ENCODE results near the gene APOBEC3H. TPM values are rescaled to one million over a fixed set of nuclear protein-coding genes. Genes with fewer than 3 reads are reported as not detected.
A peak's percentile ranks its signal among the peaks of the same experiment; 100 is the strongest.

The APOBEC3H gene
- polyA plus RNA-seq, 5 donors, result 0.23 to 0.33 (median 0.26) TPM; not detected in 2

DNA sequence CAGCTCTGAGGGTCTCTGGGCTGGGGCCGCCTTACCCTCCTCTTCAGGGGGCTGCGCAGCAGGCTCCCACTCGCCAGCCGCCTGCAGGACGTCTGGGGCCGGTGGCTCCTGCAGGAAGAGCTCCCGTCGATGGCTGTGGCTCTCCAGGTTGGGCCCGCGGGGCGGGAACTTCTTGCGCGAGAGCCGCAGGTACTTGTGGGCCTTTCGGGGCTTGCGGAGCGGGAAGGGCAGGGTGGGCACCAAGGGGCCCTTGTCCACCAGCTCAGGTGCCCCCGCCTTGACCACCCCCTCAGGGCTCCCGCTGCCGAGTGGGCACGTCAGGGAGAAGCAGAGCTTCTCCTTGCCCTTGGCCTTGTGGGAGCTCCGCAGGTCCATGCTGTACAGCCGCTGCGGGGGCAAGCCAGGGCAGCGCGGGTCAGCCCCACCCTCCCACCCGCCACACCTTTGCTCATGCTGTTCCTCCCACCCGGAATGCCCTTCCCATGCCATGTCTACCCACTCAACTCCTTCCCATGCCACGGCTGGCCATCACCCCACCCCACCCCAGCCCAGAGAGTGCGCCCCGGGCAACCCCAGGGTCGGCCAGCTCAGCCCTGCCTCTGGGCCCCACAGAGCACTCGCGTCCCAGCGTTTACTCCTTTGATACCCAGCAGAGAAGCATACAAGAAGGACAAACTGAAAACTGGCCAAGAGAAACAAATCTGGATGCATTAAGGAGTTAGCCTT, 37.5 kb downstream of the APOBEC3H start:
- DNase-seq, result no peak

DNA sequence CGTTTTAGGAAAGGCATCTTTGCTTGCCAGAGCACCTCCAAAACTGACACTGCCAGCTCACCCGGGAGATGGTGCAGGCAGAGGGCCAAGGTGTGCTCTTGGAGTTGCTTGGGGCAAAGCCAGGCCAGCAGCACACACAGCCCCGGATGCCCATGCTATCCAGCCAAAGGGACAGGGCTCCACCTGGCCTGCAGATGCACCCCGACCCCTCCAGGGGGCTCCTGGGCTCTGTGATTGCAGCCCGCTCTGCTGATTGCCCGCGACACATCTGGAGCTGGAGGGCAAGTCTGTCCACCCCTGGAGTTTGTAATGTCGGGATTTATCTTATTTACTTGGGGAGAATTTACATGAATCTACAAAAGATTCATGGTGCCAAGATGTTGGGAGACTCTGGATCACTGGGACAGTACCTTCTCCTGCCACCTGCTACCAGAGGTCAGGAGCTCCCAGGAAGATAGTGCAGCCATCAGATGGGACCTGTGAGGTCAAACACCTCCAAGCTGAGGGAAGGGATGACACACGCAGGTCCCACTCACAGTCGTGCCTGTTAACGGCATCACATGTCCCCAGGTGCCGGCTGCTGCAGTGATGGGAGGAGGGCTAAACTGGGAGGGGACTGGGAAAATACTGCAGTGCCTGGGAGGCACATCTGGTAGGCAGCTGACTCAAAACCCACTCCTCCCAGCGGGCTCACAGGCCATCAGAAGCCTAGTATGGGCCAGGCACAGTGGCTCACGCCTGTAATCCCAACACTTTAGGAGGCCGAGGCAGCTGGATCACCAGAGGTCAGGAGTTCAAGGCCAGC, 38.2 kb downstream of the APOBEC3H start:
- DNase-seq, result no peak

DNA sequence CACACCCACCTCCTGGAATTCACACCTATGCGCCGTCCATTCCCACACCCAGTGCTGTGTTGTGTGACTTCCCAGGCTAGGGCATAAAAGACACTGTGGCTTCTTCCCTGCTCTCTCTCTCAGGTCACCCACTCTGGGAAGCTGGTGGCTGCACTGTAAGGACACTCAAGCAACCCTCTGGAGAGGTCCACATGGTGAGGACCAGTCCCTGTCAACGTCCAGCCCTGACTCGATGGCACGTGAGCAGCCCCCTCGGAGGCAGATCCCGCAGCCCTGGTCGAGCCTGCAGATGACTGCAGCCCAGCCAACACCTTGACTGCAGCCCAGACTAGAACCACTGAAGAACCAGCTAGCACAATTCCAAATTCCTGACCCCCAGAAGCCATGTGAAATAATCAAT, 39.3 kb downstream of the APOBEC3H start:
- DNase-seq, result no peak

DNA sequence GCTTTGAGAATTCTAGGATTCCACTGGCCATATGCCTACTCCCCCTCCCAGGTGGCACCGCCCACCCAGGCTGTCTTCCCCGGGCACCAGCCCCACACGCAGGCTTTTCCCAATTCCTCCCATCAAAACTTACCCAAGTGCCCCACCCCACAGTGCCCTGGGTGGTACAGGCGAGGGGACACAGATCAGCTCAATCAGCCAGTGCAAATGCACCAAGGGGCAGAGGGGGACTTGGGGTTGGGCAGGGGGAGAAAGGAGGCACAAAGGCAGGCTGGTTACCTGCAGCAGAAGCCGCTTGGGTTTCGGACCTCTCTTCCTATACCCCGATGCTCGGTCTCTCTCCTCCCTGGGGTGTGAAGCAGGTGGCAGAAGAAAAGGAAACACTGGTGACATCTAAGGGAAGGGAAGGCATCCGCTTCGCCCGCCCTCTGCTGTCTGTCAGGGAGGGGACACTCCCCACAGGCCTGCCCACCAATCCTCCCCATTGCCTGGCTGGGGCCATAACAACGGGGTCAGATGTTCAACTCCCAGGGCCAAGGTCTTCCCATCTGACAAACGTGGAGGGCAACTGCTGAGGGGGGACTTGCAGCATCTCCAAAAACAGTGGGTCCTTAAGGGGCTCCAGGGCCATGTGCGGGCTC, 41.4 kb downstream of the APOBEC3H start:
- no peak for DNase-seq

DNA sequence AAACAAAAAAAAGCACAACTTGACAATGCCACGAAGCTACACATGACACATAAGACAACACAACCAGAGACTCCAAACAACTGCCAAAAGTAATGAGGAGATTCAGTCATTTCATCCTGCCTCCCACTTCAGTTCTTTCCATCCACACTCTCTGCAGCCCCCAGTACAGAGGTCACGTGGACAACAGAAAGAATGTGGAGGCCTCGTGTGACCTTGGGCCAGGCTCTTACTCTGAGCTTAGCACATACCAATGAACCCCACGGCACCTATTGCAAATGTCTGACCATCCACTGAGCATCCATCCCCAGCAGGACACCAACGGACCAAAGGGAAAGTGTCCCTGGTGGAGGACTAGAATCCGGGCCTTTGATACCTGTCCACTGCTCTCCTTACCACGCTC, 42.9 kb downstream of the APOBEC3H start:
- DNase-seq, result no peak

DNA sequence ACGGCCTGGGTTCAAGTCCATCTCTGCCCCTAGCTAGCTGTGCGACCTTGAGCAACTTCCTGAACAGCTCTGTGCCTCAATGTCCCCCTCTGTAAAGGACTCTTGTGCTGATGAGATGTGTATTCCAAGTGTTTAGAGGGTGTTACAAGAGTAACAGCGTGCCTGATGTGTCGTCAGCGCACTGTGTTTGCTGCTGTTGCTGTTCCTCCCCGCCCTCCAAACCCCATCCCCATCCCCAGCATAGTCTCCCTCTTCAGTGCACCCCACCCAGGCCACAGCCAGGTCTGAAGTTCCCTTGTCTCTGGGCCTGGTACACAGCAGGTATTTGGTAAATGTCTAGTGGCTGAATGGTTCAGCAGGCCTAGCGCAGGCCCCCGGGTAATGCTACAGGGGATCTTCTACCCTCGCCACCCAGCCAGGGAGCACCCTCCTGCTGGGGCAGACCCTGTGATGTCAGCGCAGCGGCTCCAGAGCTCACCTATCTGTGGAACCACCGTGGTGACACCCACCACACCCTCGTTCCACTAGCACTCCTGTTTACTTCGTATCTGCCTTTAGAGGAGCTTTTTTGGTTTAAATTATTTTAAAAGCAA, 45.1 kb downstream of the APOBEC3H start:
- no peak for DNase-seq

DNA sequence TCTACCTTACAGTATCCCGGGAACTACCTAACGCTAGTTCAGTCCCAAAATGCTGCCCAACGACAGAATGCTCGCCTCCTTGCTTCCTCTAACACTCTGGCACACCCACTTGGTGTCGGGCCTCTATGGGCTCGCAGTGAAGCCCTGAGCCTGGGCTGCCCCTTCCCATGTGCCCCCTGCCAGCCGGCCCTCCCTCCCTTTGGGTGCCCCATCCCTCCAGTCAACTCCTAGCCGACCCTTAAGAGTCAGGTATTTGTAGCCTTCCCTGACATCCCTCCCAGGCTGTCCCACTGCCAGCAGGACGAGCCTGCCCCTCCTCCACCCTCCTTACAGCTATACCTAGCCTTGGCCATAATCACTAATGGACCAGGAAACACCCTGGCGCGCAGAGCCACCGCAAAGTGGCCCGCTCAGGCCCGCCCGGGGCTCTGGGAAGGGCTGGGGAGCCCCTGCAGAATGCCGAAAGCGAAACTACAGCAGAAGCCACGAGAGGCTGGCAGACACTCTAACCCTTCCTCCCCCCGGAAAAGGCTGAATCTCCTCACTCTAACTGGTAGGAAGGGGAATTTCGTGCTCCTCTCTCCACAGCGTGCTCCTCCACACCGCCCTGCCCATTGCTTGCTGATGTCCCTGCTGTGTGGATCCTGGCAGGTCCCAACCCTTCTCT, 47.2 kb downstream of the APOBEC3H start:
- no peak for DNase-seq

DNA sequence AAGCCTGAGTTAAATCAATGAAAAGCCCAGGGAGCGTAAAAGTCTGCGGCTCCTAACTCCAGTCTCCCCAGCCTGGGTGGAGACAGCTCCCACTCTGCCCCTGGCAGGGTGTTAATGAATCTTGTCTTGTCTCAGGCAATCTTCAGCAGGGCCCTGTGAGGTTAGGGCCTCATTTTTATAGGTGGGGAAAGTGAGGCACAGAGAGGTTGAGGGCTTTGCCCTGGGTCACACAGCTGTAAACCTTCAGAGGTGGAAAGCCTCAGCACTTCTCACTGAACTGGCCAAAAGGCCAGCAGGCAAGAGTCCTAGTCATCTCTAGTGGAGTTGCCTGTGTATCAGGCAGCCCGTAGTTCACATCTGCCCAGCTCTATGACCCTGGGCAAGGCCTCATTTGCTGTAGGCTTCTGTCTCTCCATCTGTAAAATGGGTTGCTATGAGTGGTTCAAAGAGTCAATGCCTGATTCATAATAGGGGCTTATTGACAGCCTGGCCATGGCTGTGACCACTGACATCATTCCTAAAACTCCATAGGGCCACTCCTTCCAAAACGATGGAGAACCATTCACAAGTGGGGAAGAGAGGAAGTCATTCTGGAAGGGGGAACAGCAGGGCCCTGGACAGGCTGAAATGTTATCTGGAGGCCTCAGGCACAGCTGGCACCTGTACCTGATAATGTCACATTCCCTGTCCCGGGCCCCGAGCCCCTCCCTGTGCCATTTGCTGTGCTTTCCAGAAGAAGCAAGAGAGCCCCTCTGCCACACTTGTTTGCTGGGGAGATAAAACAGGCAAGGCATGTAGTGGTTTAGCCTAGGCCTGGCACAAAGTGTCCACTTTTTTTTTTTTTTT, 49.4 kb downstream of the APOBEC3H start:
- no peak for DNase-seq

DNA sequence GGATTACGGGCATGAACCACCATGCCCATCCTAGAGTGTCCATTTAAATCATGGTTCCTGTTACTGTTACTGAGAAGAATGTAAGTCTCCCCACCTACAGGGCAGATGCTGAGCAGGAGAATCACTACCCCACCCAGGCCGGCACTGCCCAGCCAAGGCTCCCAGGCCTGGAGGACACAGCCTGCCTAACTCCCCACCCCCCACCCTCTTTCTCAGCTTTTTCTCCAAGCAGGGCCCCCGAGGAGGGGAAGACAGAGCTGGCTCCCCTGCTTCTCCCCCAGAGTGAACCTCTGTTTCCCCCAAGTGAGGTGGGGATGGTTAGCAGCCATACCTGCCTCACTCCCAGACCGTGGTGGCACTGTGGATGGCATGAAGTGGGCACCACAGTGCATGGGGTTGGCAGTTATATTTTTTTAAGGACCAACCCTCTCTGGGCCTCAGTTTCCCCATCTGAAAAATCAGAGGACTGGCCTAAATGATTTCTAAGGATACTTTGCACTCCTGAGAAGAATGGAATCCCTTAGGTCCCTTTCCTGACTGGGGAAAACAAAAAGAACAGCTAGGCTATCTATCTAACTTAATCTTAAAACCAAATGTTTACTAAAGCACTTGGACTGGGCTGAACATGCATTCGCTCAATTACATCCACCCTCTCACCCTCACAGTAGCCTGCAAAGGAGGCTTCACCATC, 50.4 kb downstream of the APOBEC3H start:
- no peak for DNase-seq

DNA sequence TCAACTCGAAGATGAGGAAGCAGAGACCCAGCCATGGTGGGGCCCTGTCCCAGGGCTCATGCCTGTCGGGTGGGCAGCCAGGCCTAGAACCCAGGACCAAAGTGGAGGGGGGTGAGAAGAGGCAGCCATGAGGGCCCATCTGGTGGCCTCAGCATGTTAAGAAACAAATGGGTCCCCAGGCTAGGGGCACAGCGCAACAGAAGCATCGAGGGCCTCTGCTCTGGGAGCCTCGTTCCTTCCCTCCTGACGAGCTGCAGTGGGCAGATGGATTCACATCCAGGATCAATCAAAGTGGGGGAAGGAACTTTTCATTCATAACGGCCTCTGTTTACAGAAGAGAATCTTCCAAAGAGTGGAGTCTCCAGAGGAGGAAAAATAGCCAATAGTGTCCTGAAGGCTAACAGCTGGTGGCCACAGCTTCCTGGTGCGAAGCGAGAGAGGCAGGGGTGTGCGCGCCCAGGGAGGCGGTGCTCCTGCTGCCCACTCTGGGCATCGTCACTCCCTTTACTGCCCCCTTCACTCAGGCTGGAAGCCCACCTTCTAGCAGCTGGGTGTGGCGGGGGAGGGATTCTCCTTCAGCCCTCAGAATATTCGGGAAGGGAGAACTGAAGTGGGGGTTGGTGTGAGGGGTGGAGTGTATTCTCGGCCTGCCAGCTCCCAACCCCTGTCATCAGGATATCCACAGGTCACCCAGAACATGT, 51.1 kb downstream of the APOBEC3H start:
- DNase-seq, result no peak

DNA sequence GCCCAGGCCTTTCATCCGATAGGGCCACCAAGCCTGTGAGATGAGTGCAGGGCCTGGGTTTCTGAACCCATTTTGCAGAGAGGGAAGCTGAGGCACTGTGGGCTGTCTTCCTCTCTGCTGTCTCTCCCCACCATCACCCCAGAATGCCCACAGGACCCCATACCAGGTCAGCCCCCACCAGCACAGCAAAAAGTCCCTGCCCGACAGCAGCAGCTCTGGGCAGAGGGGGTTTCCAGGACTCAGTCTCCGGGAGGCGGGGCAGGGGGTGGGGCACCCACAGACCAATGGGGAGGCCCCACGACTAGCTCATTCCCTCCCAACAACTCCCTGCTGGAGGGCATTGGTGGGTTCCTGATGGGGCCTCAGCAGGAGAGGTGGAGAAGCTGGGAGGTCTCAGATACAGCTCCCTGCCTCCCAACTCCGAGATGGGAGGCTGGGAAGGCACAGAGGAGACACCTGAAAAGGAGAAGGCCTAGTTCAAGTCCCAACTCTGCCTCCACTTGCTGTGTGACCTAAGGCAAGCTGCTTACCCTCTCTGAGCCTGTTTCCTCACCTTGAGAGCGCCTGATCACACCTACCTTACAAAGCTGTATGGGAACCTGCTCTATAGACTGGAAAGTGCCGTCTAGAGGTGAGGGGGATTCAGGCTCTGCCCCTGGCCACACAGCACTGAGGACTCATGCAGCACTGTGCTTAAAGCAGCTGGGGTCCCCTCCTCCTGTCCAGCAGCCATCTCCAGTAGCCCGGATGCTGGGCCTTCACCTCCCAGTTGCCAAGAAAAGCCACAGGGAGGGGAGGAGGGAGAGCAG, 51.9 kb downstream of the APOBEC3H start:
- DNase-seq, result no peak

DNA sequence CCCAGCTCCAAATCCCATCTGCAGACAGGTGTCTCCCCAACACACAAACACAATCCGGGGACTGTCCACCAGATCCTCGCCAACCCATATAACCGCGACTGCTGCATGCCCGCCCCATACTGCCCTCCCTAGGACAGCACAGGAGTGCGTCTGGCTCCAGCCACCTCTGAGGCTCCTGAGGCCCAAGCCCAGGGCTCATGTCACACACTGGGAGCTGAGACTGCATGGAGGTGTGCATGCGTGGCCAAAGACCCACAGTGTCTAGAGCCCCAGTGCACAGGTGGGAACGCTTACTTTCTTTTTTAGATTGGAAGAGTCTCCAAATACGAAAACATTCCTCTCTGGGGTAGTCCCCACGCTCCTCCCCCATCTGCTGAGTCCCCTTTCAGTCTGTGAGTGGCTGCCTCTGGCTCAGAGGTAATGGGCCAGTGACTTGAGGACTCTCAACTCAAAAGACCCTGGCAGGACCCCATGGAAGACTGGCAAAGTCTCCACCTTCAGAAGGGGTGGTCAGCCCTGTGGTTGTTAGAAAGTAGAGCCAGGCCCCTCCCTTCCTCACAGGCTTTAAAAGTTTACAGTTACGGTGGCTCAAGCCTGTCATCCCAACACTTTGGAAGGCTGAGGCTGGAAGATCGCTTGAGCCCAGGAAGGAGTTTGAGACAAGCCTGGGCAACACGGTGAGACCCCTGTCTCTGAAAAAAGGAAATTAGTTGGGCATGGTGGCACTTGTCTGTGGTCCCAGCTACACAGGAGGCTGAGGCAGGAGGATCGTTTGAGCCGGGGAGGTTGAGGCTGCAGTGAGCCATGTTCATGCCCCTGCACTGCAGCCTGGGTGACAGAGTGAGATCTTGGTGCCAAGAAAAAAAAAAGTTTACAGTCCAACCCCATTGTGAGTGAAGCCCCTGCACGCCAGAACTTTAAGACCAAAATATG, 53.1 kb downstream of the APOBEC3H start:
- DNase-seq, result no peak

DNA sequence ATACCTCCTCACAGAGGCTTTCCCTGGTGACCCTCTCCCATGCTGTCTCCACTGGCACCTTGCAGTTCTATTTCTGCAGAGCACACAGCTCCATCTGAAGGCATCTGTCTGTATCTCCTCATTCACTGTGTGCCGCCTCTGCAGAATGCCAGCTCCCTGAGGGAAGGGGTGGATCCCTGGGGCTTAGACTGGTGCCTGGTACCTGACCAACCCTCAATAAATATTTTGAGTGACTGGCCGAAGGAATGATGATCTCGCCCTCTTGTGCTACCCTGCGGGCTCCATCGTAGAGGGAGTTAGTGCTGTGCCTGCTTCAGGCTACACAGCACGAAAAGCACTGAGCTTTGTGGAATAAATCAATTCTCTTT, 53.8 kb downstream of the APOBEC3H start:
- DNase-seq, result no peak

DNA sequence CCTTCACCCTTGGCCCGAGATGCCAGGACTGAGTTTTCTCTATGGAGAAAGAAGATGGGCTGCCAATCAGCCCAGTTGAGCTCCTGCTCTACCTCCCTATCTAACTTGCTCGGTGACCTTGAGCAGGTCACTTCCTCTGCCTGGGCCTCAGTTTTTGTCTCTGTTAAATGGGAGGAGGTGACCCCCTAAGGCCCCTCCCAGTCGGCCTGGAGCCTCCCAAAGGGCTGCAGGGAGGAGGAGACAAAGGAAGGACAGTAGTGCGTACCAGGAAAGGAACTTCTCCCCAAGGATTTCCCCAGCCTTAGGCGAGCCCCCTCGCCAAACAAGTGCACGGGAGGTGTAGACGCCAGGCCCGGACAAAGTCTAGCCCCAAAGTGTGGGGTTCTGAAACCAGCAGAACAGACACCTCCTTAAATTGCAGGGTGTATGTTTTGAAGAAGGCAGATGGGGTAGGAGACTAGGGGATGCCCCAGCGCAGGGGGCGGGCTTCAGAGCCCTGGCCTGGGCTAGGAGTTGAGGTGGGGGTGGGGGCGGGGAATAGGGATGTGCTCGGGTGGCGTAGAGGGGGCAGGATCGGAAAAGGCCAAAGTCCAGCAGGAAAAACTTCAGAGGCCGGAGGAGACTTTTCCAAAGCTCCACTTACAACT, 54.4 kb downstream of the APOBEC3H start:
- DNase-seq, result no peak

DNA sequence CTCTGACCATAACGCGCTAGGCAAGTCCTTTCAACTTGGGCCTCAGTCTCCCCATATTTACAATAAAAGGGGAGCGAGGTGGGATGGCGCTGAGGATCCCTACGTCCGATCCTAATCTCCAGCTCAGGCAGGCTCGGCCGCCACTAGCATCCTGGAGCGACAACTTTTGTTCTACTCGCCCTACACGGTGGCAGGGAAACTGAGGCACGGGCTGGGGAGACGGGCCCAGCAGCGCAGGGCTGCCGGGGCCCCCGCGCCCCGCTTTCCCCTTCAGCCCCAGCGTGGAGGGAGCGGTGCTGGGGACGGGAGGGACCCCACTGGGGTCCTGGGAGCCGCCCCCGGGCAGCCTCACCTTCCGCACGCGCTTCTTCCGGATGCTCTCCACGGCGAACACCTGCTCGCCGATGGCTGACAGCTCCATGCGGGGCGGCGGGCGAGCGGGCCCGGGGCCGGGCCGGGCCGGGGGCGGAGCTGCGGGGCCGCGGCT, 55.0 kb downstream of the APOBEC3H start:
- no peak for DNase-seq

DNA sequence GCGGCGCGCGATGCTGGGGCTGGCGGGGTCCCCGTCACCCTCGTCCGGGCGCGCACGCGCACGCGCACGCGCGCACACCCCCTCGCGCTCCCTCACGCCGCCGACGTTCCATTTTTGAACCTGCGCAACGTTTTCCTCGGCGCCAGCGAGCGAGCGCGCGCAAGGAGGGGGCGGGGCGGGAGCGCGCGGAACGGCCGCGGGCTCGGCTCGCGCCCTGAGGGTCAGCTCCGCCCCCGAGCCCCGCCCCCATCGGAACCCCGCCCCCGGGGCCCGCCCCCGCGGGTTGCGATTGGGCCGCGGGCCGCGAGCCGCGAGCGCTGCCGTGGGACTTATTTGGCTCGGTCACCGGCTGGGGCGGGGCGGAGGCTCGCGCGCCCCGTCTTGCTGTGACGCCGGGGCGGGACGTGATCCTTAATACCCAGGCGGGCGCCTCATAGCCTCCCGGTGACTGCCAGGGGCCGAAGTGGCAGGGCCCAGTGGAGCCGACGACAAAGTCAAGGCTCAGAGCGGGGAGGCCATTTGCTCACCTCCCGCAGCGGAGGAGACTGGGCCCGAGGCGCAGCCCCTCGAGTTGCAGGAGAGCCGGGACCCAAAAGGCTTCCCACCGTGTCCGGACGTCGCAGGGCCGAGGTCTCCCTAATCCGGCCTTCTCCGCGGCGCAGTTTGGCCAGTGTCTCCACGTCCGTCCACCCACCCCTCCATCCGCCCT, 55.6 kb downstream of the APOBEC3H start, which contains the start of gene CBX7:
TSS of gene CBX7 (minus strand) at position 170 of the 709 bp plus-strand sequence. CDS start 236 bp downstream, outside the sequence.
- peak; percentile 81 to 87 for DNase-seq
